Stimulated activated CD4-positive, alpha-beta T cell treated with anti-CD3 and anti-CD28 coated beads, Interleukin-1b, Interleukin-23, amount 100 ng/mL, for 24 hours (primary cell): ENCODE data around the gene NCAPD2.
"Not testable (repeated sequence)": the region's sequence is repeated elsewhere in the genome, so short reads cannot be mapped to it uniquely, and the experiment has no call there.

Experiments used
- DNase-seq, 4 experiments: peaks; one replicate each; pipeline ENCODE4 v3.0.0-alpha.2; 2020; ENCODE audit warnings: low read depth in 4 of 4, low spot score in 1 of 4

NCAPD2 gene

GRCh38 chr12:6464531-6464930 is 29.4 kb upstream of the NCAPD2 start:
- no peak for DNase-seq

GRCh38 chr12:6465467-6466183 is 28.3 kb upstream of the NCAPD2 start:
- DNase-seq, result no peak

- DNase-seq, result no peak
Measured at GRCh38 chr12:6466184-6466573, 27.7 kb upstream of the NCAPD2 start.

- DNase-seq, result not testable (repeated sequence)
Measured at GRCh38 chr12:6466751-6467150, 27.2 kb upstream of the NCAPD2 start.

GRCh38 chr12:6467571-6468282 is 26.2 kb upstream of the NCAPD2 start:
- not testable (repeated sequence) for DNase-seq

- DNase-seq, result no peak
Measured at GRCh38 chr12:6468283-6468575, 25.7 kb upstream of the NCAPD2 start.

GRCh38 chr12:6469092-6469491 is 24.8 kb upstream of the NCAPD2 start:
- DNase-seq, result no peak

GRCh38 chr12:6469609-6470374 is 24.1 kb upstream of the NCAPD2 start:
- DNase-seq, result no peak

GRCh38 chr12:6470375-6471163 is 23.3 kb upstream of the NCAPD2 start, which contains the start of gene VAMP1:
VAMP1 (minus strand) TSS chr12:6470677; CDS start chr12:6470531, 146 bp downstream.
- peak; percentile 93 to 98 (median 96) for DNase-seq

GRCh38 chr12:6471989-6472360 is 21.9 kb upstream of the NCAPD2 start:
- no peak for DNase-seq

- DNase-seq, result no peak
Measured at GRCh38 chr12:6472491-6472890, 21.4 kb upstream of the NCAPD2 start.

- not testable (repeated sequence) for DNase-seq
Measured at GRCh38 chr12:6475233-6475975, 18.5 kb upstream of the NCAPD2 start.

- no peak for DNase-seq
Measured at GRCh38 chr12:6476489-6476888, 17.4 kb upstream of the NCAPD2 start.

GRCh38 chr12:6477601-6478377 is 16.1 kb upstream of the NCAPD2 start:
- not testable (repeated sequence) for DNase-seq

GRCh38 chr12:6478416-6478815 is 15.5 kb upstream of the NCAPD2 start:
- DNase-seq, result no peak

GRCh38 chr12:6488240-6488639 is 5.7 kb upstream of the NCAPD2 start:
- no peak for DNase-seq

GRCh38 chr12:6489449-6489848 is 4.5 kb upstream of the NCAPD2 start:
- no peak for DNase-seq

GRCh38 chr12:6490673-6491072 is 3.2 kb upstream of the NCAPD2 start:
- not testable (repeated sequence) for DNase-seq

- DNase-seq, result peak; percentile 90 to 99 (median 96)
Measured at GRCh38 chr12:6492838-6493496, 935 bp upstream of the NCAPD2 start, which contains the start of gene MRPL51. MRPL51 (minus strand) TSS chr12:6493262; CDS start chr12:6493136, 126 bp downstream.
